PFSK-1 (cell line): ENCODE data around the gene CCDC136.

Source experiments
- POLR2AphosphoS5 ChIP-seq: IDR thresholded peaks from 2 replicates; pipeline ENCODE4 v1.6.1; 2012; ENCODE audit warnings: low read depth, mild to moderate bottlenecking, control low read depth, low read length, moderate library complexity
- REST ChIP-seq, 2 experiments: IDR thresholded peaks; 2 replicates each; pipeline versions ENCODE4 v1.6.1 to v1.8.0; 2011 to 2012; ENCODE audit warnings: low read depth in 2 of 2, low read length in 2 of 2, control low read depth in 1 of 2, inconsistent platforms in 1 of 2, mild to moderate bottlenecking in 1 of 2, moderate library complexity in 1 of 2; ENCODE audit not compliant: insufficient read depth in 1 of 2
- SIN3A ChIP-seq: IDR thresholded peaks from 2 replicates; pipeline ENCODE4 v1.6.1; 2012; ENCODE audit warnings: mild to moderate bottlenecking, low read length, moderate library complexity, borderline replicate concordance; ENCODE audit not compliant: insufficient read depth
- TAF1 ChIP-seq: IDR thresholded peaks from 2 replicates; pipeline ENCODE4 v1.6.1; 2012; ENCODE audit warnings: low read length, control low read depth, borderline replicate concordance; ENCODE audit not compliant: insufficient read depth

GRCh38 chr7:128845475-128845874 is 53.7 kb downstream of the CCDC136 start:
- TF ChIP-seq TAF1 (no peak), SIN3A (no peak), POLR2AphosphoS5 (no peak), REST (IDR thresholded peaks at IDR 0.05; ENCODE audit: insufficient read depth in 1 of 2, low read depth in 2 of 2, low read length in 2 of 2) (no peak)
